PFSK-1 (cell line): ENCODE data around the gene EML2.

ENCODE experiments used
- POLR2AphosphoS5 ChIP-seq: IDR thresholded peaks from 2 replicates; pipeline ENCODE4 v1.6.1; 2012; ENCODE audit warnings: low read depth, mild to moderate bottlenecking, control low read depth, low read length, moderate library complexity
- SIN3A ChIP-seq: IDR thresholded peaks from 2 replicates; pipeline ENCODE4 v1.6.1; 2012; ENCODE audit warnings: mild to moderate bottlenecking, low read length, moderate library complexity, borderline replicate concordance; ENCODE audit not compliant: insufficient read depth

DNA sequence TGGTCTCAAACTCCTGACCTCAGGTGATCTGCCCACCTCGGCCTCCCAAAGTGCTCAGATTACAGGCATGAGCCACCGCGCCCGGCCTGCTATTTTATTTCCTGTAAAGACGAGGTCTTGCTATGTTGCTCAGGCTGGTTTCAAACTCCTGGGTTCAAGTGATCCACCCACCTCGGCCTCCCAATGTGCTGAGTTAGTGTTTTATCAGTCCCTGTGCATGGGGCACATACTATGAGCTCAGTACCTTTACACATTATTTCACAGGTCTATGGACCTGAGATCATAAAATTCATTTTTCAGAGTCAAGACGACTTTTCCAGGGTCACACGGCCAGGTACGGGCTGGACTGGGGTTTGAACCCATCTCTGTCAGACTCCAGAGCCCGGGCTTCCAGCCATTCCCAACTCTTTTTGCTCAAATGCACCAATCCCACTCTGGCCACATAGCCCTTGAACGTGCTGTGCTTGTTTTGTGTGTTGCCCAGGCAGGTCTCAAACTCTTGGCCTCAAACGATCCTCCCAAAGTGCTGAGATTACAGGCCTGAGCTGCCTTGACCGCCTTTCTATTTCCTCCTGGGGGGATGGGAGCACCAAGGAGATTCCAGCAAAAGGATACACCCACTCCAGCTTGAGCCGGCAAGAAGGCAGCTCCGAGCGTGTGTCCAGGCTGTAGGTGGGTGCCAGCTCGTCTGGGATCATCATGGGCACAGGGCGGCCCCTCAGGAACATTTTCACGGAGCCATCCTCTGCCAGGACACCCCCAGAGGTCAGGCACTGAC, 1.1 kb downstream of the EML2 start:
- TF ChIP-seq SIN3A (no peak), POLR2AphosphoS5 (no peak)
